ENCODE data around the gene ACSF3. TPM values are rescaled to one million over a fixed set of nuclear protein-coding genes. Genes with fewer than 3 reads are reported as not detected.

The ACSF3 gene
- total and polyA plus RNA-seq, 4 donors = 15.3 to 27.3 (median 18.8) TPM

GRCh38 chr16:89099905-89100304 lies 6.3 kb downstream of the ACSF3 start:
- no peaks in the 10 kb centered on the region for H3K9me3 ChIP-seq (ENCODE audit: control insufficient read depth in 4 of 4, low read length in 3 of 4)
- no peak overlapping the region for H3K27ac ChIP-seq (ENCODE audit: low read depth in 1 of 2, low read length in 2 of 2)
- 62% methylated on average over 11 of the region's 11 CpGs for WGBS
- TF ChIP-seq CTCF (IDR thresholded peaks at IDR 0.05; ENCODE audit: low read depth, low read length, missing input control) (no peak), NR2F2 (IDR thresholded peaks at IDR 0.05) (no peak), FOXA2 (IDR thresholded peaks at IDR 0.05) (no peak), RAD21 (IDR thresholded peaks at IDR 0.05) (no peak)
- no peaks in the 10 kb centered on the region for H3K27me3 ChIP-seq (ENCODE audit: control insufficient read depth in 4 of 4, insufficient read depth in 4 of 4, low read length in 3 of 4)
- DNase-seq (ENCODE audit: low spot score) = no peak
- peaks cover 10 to 38% (median 19%) of the 10 kb centered on the region in 4 donors for H3K36me3 ChIP-seq (ENCODE audit: control insufficient read depth in 4 of 4, insufficient read depth in 3 of 4, low read depth in 1 of 4, low read length in 3 of 4)
- no peak overlapping the region for H3K4me3 ChIP-seq (ENCODE audit: low read depth in 1 of 3, low read length in 3 of 3)
- H3K9ac ChIP-seq (ENCODE audit: low read depth in 1 of 2, low read length in 2 of 2) = no peak overlapping the region
- H3K4me1 ChIP-seq (ENCODE audit: control insufficient read depth in 4 of 4, insufficient read depth in 4 of 4, low read length in 3 of 4) = peaks cover 13 to 30% (median 21%) of the 10 kb centered on the region in 4 donors

- Histone ChIP-seq H3K27ac (ENCODE audit: low read depth in 1 of 2, low read length in 2 of 2) (no peak overlapping the region), H3K4me3 (ENCODE audit: low read depth in 1 of 3, low read length in 3 of 3) (no peak overlapping the region), H3K9ac (ENCODE audit: low read depth in 1 of 2, low read length in 2 of 2) (no peak overlapping the region), H3K36me3 (ENCODE audit: control insufficient read depth in 4 of 4, insufficient read depth in 3 of 4, low read depth in 1 of 4, low read length in 3 of 4) (peaks cover 10 to 43% (median 20%) of the 10 kb centered on the region in 4 donors), H3K27me3 (ENCODE audit: control insufficient read depth in 4 of 4, insufficient read depth in 4 of 4, low read length in 3 of 4) (no peaks in the 10 kb centered on the region), H3K4me1 (ENCODE audit: control insufficient read depth in 4 of 4, insufficient read depth in 4 of 4, low read length in 3 of 4) (peaks cover 9 to 25% (median 17%) of the 10 kb centered on the region in 4 donors), H3K9me3 (ENCODE audit: control insufficient read depth in 4 of 4, low read length in 3 of 4) (no peaks in the 10 kb centered on the region)
- TF ChIP-seq HNF4G (IDR thresholded peaks at IDR 0.05) (no peak), TAF1 (conservative IDR thresholded peaks at IDR 0.05) (no peak), RXRA (IDR thresholded peaks at IDR 0.05) (no peak), JUND (IDR thresholded peaks at IDR 0.05) (no peak), FOXA1 (IDR thresholded peaks at IDR 0.05) (no peak), ZBTB33 (IDR thresholded peaks at IDR 0.05) (no peak), EGR1 (IDR thresholded peaks at IDR 0.05; ENCODE audit: low read depth in 2 of 2) (no peak), REST (IDR thresholded peaks at IDR 0.05) (no peak), CTCF (IDR thresholded peaks at IDR 0.05; ENCODE audit: low read depth, low read length, missing input control) (no peak), MAX (IDR thresholded peaks at IDR 0.05) (no peak), FOXA2 (IDR thresholded peaks at IDR 0.05) (no peak)
- no peak for DNase-seq (ENCODE audit: low spot score)
- 92% methylated on average over 42 of the region's 42 CpGs for WGBS
Measured at GRCh38 chr16:89100601-89101302, 7.1 kb downstream of the ACSF3 start.
